Esophagus muscularis mucosa (tissue), 3 donors: Measurements from ENCODE around the gene PTPRJ.

ENCODE experiments used
- CTCF ChIP-seq, 3 experiments: fragments of 200-600 bp in 2 of 3; fragments of 450-650 bp in 1 of 3; sonication (generic) in 2 of 3; IDR thresholded peaks; one replicate each; pipeline ENCODE4 v1.5.1; 2017 to 2019; ENCODE audit warnings: antibody characterized with exemption in 3 of 3, mild to moderate bottlenecking in 2 of 3, moderate library complexity in 1 of 3
- POLR2A ChIP-seq: fragments of 450-650 bp; IDR thresholded peaks from one replicate; pipeline ENCODE4 v1.6.1; 2017; ENCODE audit warnings: antibody characterized with exemption, moderate library complexity, mild to moderate bottlenecking, low read depth

DNA sequence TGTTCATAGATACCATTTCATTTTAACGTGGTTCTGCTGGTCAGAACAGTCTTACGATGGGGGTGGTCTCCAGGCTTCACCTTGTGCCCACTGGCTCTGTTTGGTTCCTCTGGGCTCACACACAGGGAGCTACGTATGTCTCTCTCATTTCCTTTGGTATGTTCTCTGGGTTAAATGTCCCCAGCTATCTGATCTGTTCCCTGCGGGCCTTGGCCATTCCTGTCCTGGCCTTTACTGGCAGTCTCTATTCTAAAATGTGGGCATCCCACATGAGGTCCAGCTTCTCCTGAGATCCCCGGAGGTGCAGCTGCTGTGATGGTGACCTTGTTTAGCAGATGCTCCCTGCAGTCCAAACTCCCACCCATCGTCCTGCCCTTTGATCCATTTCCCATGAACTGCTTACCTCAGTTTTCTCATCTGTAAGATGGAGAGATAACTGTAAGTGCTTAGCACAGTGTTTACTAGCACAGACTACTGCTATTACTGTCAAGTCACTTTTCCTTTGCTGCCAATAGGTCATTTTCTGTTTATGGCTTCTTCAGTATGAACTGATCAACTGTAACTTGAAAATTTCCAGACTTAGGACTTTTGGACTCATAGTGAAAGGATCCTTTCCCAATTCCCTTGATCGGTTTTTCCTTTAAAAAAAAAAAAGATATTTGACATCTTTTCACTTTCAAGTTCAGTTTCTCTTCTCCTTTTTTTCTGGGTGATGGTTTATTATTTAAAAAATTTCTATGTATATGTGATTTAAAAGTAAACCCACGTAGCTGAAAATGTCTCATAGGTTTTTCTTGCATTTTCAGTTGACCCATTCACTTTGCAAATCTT lies 92.9 kb downstream of the PTPRJ start:
- no peak for TF ChIP-seq CTCF (IDR thresholded peaks at IDR 0.05)
- TF ChIP-seq POLR2A: no peak
